HepG2 (cell line): ENCODE measurements around the gene SNRNP48. TPM values are rescaled to one million over a fixed set of nuclear protein-coding genes. Genes with fewer than 3 reads are reported as not detected.
A peak's percentile ranks its signal among the peaks of the same experiment; 100 is the strongest.

Experiments
- DDIT3 ChIP-seq: sonication (generic); formaldehyde crosslinking; IDR thresholded peaks from 2 replicates; pipeline ENCODE4 v1.4.0; 2020; ENCODE audit warnings: mild to moderate bottlenecking, missing genetic modification reagents
- FOXA1 ChIP-seq, 2 experiments: fragments of 450-650 bp in 1 of 2; sonication (generic) in 1 of 2; formaldehyde crosslinking in 1 of 2; IDR thresholded peaks; 2 replicates each; pipeline versions ENCODE4 v1.4.0 to v1.6.1; 2016 to 2020; ENCODE audit warnings: missing genetic modification reagents in 1 of 2
- HDAC1 ChIP-seq: sonication (generic); formaldehyde crosslinking; IDR thresholded peaks from 2 replicates; pipeline ENCODE4 v1.5.1; 2020; ENCODE audit warnings: mild to moderate bottlenecking, missing genetic modification reagents
- IKZF4 ChIP-seq: sonication (generic); formaldehyde crosslinking; IDR thresholded peaks from 2 replicates; pipeline ENCODE4 v1.5.1; 2020; ENCODE audit warnings: borderline replicate concordance, mild to moderate bottlenecking, low read depth, missing genetic modification reagents; ENCODE audit errors: not compliant biosample characterization
- KDM5A ChIP-seq: fragments of 200-600 bp; sonication (generic); IDR thresholded peaks from 2 replicates; pipeline ENCODE4 v1.7.0; 2018; ENCODE audit warnings: antibody characterized with exemption, mild to moderate bottlenecking, low read length, borderline replicate concordance
- SIX4 ChIP-seq: sonication (generic); formaldehyde crosslinking; IDR thresholded peaks from 2 replicates; pipeline ENCODE4 v1.4.0; 2020; ENCODE audit warnings: missing genetic modification reagents
- TBL1XR1 ChIP-seq: fragments of 150-350 bp; IDR thresholded peaks from 2 replicates; pipeline ENCODE4 v1.6.1; 2014; ENCODE audit warnings: borderline replicate concordance, low read length; ENCODE audit not compliant: partially characterized antibody
- ZBTB10 ChIP-seq: sonication (generic); formaldehyde crosslinking; IDR thresholded peaks from 2 replicates; pipeline ENCODE4 v1.4.0; 2020; ENCODE audit warnings: missing genetic modification reagents, borderline replicate concordance
- ZMAT3 ChIP-seq: sonication (generic); formaldehyde crosslinking; conservative IDR thresholded peaks from 2 replicates; pipeline ENCODE4 v1.7.0; 2021; ENCODE audit warnings: missing genetic modification reagents
- ZNF138 ChIP-seq: sonication (generic); formaldehyde crosslinking; IDR thresholded peaks from 2 replicates; pipeline ENCODE4 v1.5.0; 2020; ENCODE audit warnings: mild to moderate bottlenecking, low read depth, missing genetic modification reagents
- ZNF280B ChIP-seq: sonication (generic); formaldehyde crosslinking; IDR thresholded peaks from 2 replicates; pipeline ENCODE4 v1.5.0; 2020; ENCODE audit warnings: missing genetic modification reagents, mild to moderate bottlenecking, borderline replicate concordance
- ZNF282 ChIP-seq: fragments of 450-650 bp; IDR thresholded peaks from 2 replicates; pipeline ENCODE4 v1.6.1; 2018; ENCODE audit not compliant: partially characterized antibody
- ZNF383 ChIP-seq: sonication (generic); formaldehyde crosslinking; IDR thresholded peaks from 2 replicates; pipeline ENCODE4 v1.4.0; 2020; ENCODE audit warnings: missing genetic modification reagents, mild to moderate bottlenecking, borderline replicate concordance
- ZNF441 ChIP-seq: sonication (generic); formaldehyde crosslinking; IDR thresholded peaks from 2 replicates; pipeline ENCODE4 v1.7.0; 2021; ENCODE audit warnings: missing genetic modification reagents, borderline replicate concordance
- ZNF496 ChIP-seq: sonication (generic); formaldehyde crosslinking; IDR thresholded peaks from 2 replicates; pipeline ENCODE4 v1.8.1; 2023; ENCODE audit warnings: mild to moderate bottlenecking, moderate library complexity, missing genetic modification reagents; ENCODE audit not compliant: insufficient replicate concordance
- ZNF512B ChIP-seq: sonication (generic); formaldehyde crosslinking; IDR thresholded peaks from 2 replicates; pipeline ENCODE4 v1.5.1; 2020; ENCODE audit warnings: missing genetic modification reagents, mild to moderate bottlenecking, borderline replicate concordance
- ZNF614 ChIP-seq: IDR thresholded peaks from 2 replicates; pipeline ENCODE4 v1.6.1; 2018; ENCODE audit warnings: missing biosample characterization, missing genetic modification reagents, inconsistent platforms, borderline replicate concordance
- ZNF740 ChIP-seq: sonication (generic); formaldehyde crosslinking; IDR thresholded peaks from 2 replicates; pipeline ENCODE4 v1.4.0; 2020; ENCODE audit warnings: missing genetic modification reagents
- ZNF749 ChIP-seq: sonication (generic); formaldehyde crosslinking; IDR thresholded peaks from 2 replicates; pipeline ENCODE4 v1.8.0; 2022; ENCODE audit warnings: mild to moderate bottlenecking, missing genetic modification reagents, moderate library complexity, borderline replicate concordance
- ZNF879 ChIP-seq: sonication (generic); formaldehyde crosslinking; IDR thresholded peaks from 2 replicates; pipeline ENCODE4 v1.8.1; 2023; ENCODE audit warnings: missing genetic modification reagents
- polyA plus RNA-seq, 8 experiments: library from polyadenylated mRNA; depleted of rRNA in 3 of 8; stranded (reverse) in 7 of 8; unstranded in 1 of 8; fragments of >200 nt; fragmentation: Illumina TruSeq in 4 of 8; extraction: Trizol in 4 of 8; gene quantifications; 2 replicates each; pipeline versions ENCODE4 v1.2.1 to v1.2.3, GENCODE V29; 2011 to 2016; ENCODE audit warnings: low read depth in 4 of 8, missing spikeins in 1 of 8, mixed read lengths in 1 of 8; ENCODE audit not compliant: insufficient read depth in 1 of 8
- total RNA-seq, 5 experiments: library from RNA; depleted of rRNA; stranded (reverse); fragments of >200 nt; fragmentation: Illumina TruSeq; extraction: Trizol; gene quantifications; 2 replicates each; pipeline ENCODE4 v1.2.3, GENCODE V29; 2016; ENCODE audit warnings: low read depth in 1 of 5

SNRNP48 gene
- total and polyA plus RNA-seq, 2 of the 13 experiments (the other 11 are each of a cell fraction or from before 2014, with no cell fraction given): 17.5 to 47.5 TPM

- no peak for TF ChIP-seq ZNF512B (CRISPR knock-in tag)
- TF ChIP-seq DDIT3 (CRISPR knock-in tag): no peak
- no peak for TF ChIP-seq ZNF280B (CRISPR knock-in tag)
- TF ChIP-seq ZNF282: no peak
- no peak for TF ChIP-seq ZNF740 (CRISPR knock-in tag)
- no peak for TF ChIP-seq ZNF383 (CRISPR knock-in tag)
- no peak for TF ChIP-seq ZNF749 (CRISPR knock-in tag)
- peak; percentile 36; the same call in 1 of the 2 replicates for TF ChIP-seq KDM5A
- TF ChIP-seq ZMAT3 (CRISPR knock-in tag): no peak
- TF ChIP-seq TBL1XR1: no peak
- TF ChIP-seq ZBTB10 (CRISPR knock-in tag): no peak
- no peak for TF ChIP-seq ZNF138
- no peak for TF ChIP-seq ZNF496 (CRISPR knock-in tag)
- no peak for TF ChIP-seq IKZF4
- TF ChIP-seq FOXA1 (IDR thresholded peaks at IDR 0.05): peak; percentile 49; the same call in 1 of the 2 replicates
- TF ChIP-seq FOXA1 (CRISPR knock-in tag; IDR thresholded peaks at IDR 0.05): peak; percentile 60; the same call in 1 of the 2 replicates
- peak; percentile 94 for TF ChIP-seq SIX4 (CRISPR knock-in tag)
- no peak for TF ChIP-seq ZNF879 (CRISPR knock-in tag)
- no peak for TF ChIP-seq ZNF441 (CRISPR knock-in tag)
- no peak for TF ChIP-seq HDAC1
- TF ChIP-seq ZNF614 (CRISPR knock-in tag): no peak
These were observed 39.6 kb upstream of the SNRNP48 start (continued) for GRCh38 chr6:7550433-7550801.
